Ascending aorta (tissue), 2 donors: ENCODE results near the gene MOSMO. TPM values are rescaled to one million over a fixed set of nuclear protein-coding genes. Genes with fewer than 3 reads are reported as not detected.
"Not testable (repeated sequence)": the region's sequence is repeated elsewhere in the genome, so short reads cannot be mapped to it uniquely, and the experiment has no call there.

Experiments
- DNase-seq, 2 donors: peaks; one replicate each; pipeline ENCODE4 v3.0.0-alpha.2; 2019; ENCODE audit warnings: low spot score in 2 of 2
- H3K27ac ChIP-seq, 2 donors: fragments of 200-600 bp; sonication (generic); one replicate each; pipeline ENCODE4 v1.5.1; 2016 to 2017; ENCODE audit warnings: mild to moderate bottlenecking in 1 of 2
- H3K27me3 ChIP-seq: fragments of 200-600 bp; sonication (generic); one replicate; pipeline ENCODE4 v1.5.1; 2017
- H3K36me3 ChIP-seq, 2 donors: fragments of 200-600 bp; sonication (generic); one replicate each; pipeline ENCODE4 v1.5.1; 2016
- H3K4me1 ChIP-seq, 2 donors: fragments of 200-600 bp; sonication (generic); one replicate each; pipeline ENCODE4 v1.5.1; 2016 to 2017; ENCODE audit warnings: mild to moderate bottlenecking in 1 of 2
- H3K4me3 ChIP-seq, 2 donors: fragments of 200-600 bp; sonication (generic); one replicate each; pipeline ENCODE4 v1.5.1; 2016 to 2017; ENCODE audit warnings: mild to moderate bottlenecking in 1 of 2
- H3K9me3 ChIP-seq, 2 donors: fragments of 200-600 bp; sonication (generic); one replicate each; pipeline ENCODE4 v1.5.1; 2016
- intact Hi-C: fragments of 100-400 bp; cut with DNase I; formaldehyde crosslinking; loops from one replicate; pipeline ENCODE4 v1.15.1; 2023
- total RNA-seq: library from RNA; depleted of rRNA; stranded (reverse); fragments of >200 nt; gene quantifications from one replicate; pipeline ENCODE4 v1.1.0, GENCODE V29; 2016
- TF ChIP-seq, protein P1 (sequence below), 3 experiments: fragments of 200-600 bp in 2 of 3; fragments of 450-650 bp in 1 of 3; sonication (generic) in 2 of 3; IDR thresholded peaks; one replicate each; pipeline ENCODE4 v1.5.1; 2016 to 2019; ENCODE audit warnings: antibody characterized with exemption in 3 of 3, mild to moderate bottlenecking in 1 of 3, moderate library complexity in 1 of 3

Gene MOSMO
- total RNA-seq, 1 donor from 2014 or later, result 3.6 TPM

- H3K4me3 ChIP-seq, result no peak overlapping the region
- H3K36me3 ChIP-seq, result no peaks in the 10 kb centered on the region
- intact Hi-C loops, result no loop called here
- TF ChIP-seq, protein P1, sequence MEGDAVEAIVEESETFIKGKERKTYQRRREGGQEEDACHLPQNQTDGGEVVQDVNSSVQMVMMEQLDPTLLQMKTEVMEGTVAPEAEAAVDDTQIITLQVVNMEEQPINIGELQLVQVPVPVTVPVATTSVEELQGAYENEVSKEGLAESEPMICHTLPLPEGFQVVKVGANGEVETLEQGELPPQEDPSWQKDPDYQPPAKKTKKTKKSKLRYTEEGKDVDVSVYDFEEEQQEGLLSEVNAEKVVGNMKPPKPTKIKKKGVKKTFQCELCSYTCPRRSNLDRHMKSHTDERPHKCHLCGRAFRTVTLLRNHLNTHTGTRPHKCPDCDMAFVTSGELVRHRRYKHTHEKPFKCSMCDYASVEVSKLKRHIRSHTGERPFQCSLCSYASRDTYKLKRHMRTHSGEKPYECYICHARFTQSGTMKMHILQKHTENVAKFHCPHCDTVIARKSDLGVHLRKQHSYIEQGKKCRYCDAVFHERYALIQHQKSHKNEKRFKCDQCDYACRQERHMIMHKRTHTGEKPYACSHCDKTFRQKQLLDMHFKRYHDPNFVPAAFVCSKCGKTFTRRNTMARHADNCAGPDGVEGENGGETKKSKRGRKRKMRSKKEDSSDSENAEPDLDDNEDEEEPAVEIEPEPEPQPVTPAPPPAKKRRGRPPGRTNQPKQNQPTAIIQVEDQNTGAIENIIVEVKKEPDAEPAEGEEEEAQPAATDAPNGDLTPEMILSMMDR (IDR thresholded peaks at IDR 0.05), result no peak
- peaks cover 0 to 3% of the 10 kb centered on the region in 2 donors for H3K4me1 ChIP-seq
- DNase-seq, result no peak
- H3K27me3 ChIP-seq, result no peaks in the 10 kb centered on the region
- H3K9me3 ChIP-seq, result no peaks in the 10 kb centered on the region
- no peak overlapping the region for H3K27ac ChIP-seq
Observed at GRCh38 chr16:22029632-22030031, 21.7 kb downstream of the MOSMO start.

DNA sequence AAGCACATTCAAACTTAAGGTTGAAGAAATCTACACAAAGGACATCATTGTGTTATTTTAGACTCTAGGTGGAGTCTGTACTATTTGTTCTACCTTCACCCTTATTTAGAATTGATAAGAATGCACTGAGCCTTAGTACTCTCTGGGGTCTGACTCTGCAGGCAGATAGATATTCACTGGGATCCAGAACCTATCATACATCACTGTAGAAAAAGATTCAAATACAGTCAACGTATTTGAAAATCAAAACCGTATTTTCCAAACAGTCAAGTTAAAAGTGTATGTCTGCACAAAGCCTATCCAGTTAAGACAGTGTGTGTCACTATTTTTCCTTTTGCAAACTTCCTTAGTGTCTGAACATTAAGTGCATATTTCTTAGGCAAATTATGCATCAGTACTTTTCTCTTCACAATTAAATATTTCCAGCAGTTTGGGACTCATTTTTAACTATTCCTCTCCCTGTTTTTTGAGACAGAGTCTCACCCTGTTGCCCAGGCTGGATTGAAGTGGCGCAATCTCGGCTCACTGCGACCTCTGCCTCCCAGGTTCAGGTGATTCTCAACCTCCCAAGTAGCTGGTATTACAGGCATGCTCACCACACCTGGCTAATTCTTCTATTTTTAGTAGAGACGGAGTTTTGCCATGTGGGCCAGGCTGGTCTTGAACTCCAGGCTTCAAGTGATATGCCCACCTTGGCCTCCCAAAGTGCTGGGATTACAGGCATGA, 22.3 kb downstream of the MOSMO start:
- TF ChIP-seq, protein P1 (IDR thresholded peaks at IDR 0.05), result no peak
- DNase-seq, result no peak
- no peaks in the 10 kb centered on the region for H3K9me3 ChIP-seq
- intact Hi-C loops, result no loop called here
- peaks cover 0 to 3% of the 10 kb centered on the region in 2 donors for H3K4me1 ChIP-seq
- no peak overlapping the region for H3K4me3 ChIP-seq
- no peak overlapping the region for H3K27ac ChIP-seq
- H3K36me3 ChIP-seq, result no peaks in the 10 kb centered on the region
- H3K27me3 ChIP-seq, result no peaks in the 10 kb centered on the region

GRCh38 chr16:22031483-22032083, 23.7 kb downstream of the MOSMO start:
- Histone ChIP-seq H3K27me3 (no peaks in the 10 kb centered on the region), H3K27ac (no peak overlapping the region), H3K4me3 (no peak overlapping the region), H3K9me3 (no peaks in the 10 kb centered on the region), H3K36me3 (no peaks in the 10 kb centered on the region), H3K4me1 (peaks cover 0 to 3% of the 10 kb centered on the region in 2 donors)
- TF ChIP-seq, protein P1 (IDR thresholded peaks at IDR 0.05), result no peak
- DNase-seq, result no peak
- intact Hi-C loops, result no loop called here

DNA sequence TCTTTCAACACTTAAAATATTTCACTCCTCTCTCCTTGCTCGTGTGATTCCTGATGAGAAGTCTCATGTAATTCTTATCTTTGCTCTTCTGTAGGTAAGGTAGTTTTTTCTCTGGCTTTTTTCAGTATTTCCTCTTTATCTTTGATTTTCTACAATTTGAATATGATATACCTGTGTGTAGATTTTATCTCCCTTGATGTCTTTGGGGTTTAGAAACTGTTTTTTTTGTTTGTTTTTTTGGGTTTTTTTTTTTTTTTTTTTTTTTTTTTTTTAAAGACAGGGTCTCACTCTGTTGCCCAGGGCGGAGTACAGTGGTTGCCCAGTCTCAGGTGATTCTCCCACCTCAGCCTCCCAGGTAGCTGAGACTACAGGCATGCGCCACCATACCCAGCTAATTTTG, 26.6 kb downstream of the MOSMO start:
- no peak overlapping the region for H3K4me3 ChIP-seq
- H3K9me3 ChIP-seq, result no peaks in the 10 kb centered on the region
- H3K27ac ChIP-seq, result no peak overlapping the region
- H3K4me1 ChIP-seq, result no peaks in the 10 kb centered on the region
- intact Hi-C loops, result no loop called here
- no peak for DNase-seq
- peaks cover 0 to 7% of the 10 kb centered on the region in 2 donors for H3K36me3 ChIP-seq
- TF ChIP-seq, protein P1 (IDR thresholded peaks at IDR 0.05), result no peak
- no peaks in the 10 kb centered on the region for H3K27me3 ChIP-seq

GRCh38 chr16:22035153-22035552, 27.2 kb downstream of the MOSMO start:
- Histone ChIP-seq H3K27me3 (no peaks in the 10 kb centered on the region), H3K4me1 (no peaks in the 10 kb centered on the region), H3K4me3 (no peak overlapping the region), H3K36me3 (peaks cover 0 to 7% of the 10 kb centered on the region in 2 donors), H3K27ac (no peak overlapping the region), H3K9me3 (no peaks in the 10 kb centered on the region)
- TF ChIP-seq, protein P1 (IDR thresholded peaks at IDR 0.05), result no peak
- DNase-seq, result no peak
- intact Hi-C loops, result no loop called here

DNA sequence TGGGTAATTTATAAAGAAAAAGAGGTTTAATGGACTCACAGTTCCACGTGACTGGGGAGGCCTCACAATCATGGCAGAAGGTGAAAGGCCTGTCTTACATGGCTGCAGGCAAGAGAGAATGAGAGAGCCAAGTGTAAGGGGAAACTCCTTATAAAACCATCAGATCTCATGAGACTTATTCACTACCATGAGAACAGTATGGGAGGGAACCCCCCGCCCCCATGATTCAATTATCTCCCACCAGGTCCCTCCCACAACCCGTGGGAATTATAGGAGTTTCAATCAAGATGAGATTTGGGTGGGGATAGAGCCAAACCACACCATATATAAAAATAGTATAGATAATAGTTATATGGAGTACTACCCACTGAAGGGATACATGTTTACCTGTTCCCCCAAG, 36.0 kb downstream of the MOSMO start:
- H3K4me3 ChIP-seq, H3K36me3 ChIP-seq, H3K27ac ChIP-seq, H3K4me1 ChIP-seq, intact Hi-C loops, H3K9me3 ChIP-seq, DNase-seq, H3K27me3 ChIP-seq: not testable (repeated sequence)

DNA sequence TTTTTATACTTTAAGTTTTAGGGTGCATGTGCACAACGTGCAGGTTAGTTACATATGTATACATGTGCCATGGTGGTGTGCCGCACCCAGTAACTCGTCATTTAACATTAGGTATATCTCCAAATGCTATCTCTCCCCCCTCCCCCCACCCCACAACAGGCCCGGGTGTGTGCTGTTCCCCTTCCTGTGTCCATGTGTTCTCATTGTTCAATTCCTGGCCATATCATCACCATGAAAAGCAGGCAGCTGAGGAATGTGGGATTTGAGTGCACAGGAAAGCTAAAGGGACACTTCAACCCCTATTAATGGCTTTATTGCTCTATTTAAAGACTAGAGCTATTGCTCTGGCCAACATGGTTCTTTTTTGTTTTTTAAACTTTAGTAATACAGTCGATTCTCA, 38.0 kb downstream of the MOSMO start:
- H3K9me3 ChIP-seq, H3K36me3 ChIP-seq, DNase-seq, H3K27me3 ChIP-seq, intact Hi-C loops, H3K27ac ChIP-seq, H3K4me3 ChIP-seq, H3K4me1 ChIP-seq: not testable (repeated sequence)
